ENCODE measurements around the gene P2RX1. TPM values are rescaled to one million over a fixed set of nuclear protein-coding genes. Genes with fewer than 3 reads are reported as not detected.
A peak's percentile ranks its signal among the peaks of the same experiment; 100 is the strongest.
"Not testable (repeated sequence)": the region's sequence is repeated elsewhere in the genome, so short reads cannot be mapped to it uniquely, and the experiment has no call there.

Gene P2RX1
- total RNA-seq, 1 donor from 2014 or later: 0.19 TPM

DNA sequence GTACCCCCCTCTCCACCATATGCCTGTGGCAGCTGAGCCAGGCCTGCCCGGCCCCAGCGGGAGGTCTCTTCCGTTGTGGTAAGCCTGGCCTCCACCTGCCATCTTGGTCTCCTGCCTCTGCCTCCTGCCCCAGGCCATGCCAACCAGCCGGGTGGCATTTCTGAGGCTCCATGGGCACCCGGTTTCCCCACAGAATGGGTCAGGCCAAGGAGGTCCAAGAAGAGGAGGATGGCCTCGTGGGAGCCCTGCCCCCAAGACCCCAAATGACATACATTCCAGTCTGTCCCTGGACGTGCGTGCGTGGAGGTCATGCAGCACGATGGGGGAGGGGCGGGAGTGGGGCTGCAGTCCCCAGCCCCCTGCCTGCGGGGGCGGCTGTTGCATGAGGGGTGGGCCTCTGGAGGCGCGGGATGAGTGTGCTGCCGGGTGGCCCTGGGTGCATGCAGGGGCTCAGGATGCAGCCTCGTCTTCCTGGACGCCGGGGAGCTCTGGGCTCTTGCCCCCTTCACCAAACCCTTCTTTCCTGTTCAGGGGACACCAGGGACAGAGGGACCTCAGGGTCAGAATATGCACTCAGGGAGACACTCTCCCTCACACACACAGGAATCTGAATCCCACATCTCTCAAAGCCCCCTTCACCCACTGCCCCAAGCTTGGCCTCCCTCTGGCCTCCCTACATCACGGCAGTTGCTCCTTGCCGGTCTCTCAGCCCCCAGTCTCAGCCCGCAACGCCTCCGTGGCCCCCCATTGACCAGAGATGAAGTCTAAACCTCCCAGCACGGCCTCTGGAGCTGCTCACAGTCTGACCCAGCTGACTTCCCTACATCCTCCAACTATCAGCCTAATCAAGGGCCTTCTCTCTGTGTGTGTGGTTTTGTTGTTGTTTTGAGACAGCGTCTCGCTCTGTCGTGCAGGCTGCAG, 54.2 kb downstream of the P2RX1 start:
- DNase-seq (ENCODE audit: low spot score, unreplicated experiment): no peak
- no peaks in the 10 kb centered on the region for H3K4me1 Mint-ChIP-seq (ENCODE audit: low read depth)
- H3K9me3 Mint-ChIP-seq (ENCODE audit: low read depth): no peaks in the 10 kb centered on the region
- peaks cover 2% of the 10 kb centered on the region for H3K36me3 Mint-ChIP-seq (ENCODE audit: insufficient read depth)
- H3K27ac Mint-ChIP-seq: no peak overlapping the region
- H3K27me3 Mint-ChIP-seq: no peaks in the 10 kb centered on the region
- TF ChIP-seq, protein P1, sequence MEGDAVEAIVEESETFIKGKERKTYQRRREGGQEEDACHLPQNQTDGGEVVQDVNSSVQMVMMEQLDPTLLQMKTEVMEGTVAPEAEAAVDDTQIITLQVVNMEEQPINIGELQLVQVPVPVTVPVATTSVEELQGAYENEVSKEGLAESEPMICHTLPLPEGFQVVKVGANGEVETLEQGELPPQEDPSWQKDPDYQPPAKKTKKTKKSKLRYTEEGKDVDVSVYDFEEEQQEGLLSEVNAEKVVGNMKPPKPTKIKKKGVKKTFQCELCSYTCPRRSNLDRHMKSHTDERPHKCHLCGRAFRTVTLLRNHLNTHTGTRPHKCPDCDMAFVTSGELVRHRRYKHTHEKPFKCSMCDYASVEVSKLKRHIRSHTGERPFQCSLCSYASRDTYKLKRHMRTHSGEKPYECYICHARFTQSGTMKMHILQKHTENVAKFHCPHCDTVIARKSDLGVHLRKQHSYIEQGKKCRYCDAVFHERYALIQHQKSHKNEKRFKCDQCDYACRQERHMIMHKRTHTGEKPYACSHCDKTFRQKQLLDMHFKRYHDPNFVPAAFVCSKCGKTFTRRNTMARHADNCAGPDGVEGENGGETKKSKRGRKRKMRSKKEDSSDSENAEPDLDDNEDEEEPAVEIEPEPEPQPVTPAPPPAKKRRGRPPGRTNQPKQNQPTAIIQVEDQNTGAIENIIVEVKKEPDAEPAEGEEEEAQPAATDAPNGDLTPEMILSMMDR (IDR thresholded peaks at IDR 0.05; ENCODE audit: unreplicated experiment): no peak
- no peak overlapping the region for H3K4me3 Mint-ChIP-seq (ENCODE audit: low read depth)

DNA sequence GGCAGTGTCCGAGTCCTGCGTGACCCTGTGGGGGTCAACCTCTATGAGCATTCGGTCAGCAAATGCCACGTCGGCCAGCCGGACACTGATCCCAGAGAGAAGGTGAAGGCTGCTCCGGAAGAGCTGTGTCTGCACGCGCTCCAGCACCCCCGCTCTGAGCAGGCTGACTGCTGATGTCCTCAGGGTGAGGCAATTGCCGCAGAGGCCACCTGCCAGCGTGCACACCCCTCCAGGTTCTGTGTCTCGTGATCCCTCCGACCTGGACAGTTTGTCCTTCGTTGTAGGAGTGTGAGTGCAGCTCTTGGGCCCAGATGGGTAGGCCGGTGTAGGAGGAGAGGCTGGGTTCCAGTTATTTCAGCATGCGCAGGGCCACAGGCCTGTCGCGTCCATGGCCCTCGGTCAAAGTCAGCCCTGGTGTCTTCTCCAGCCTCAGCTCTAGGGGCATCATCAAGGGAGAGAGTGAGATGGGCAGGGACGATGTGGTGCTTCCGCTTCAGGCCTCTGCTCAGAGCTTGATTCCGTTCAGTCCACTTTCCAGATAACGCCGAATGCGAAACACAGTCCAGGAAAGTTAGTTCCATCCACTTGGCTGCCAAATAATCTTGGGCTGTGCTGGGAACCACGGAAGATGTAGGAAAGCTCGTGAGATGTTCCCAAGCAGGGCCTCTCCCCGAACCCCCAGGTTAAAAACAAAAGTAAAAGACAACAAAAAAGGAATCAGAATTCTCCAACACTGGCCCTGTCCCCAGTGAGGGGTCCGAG, 55.1 kb downstream of the P2RX1 start:
- Mint-ChIP-seq H3K4me1 (ENCODE audit: low read depth) (no peaks in the 10 kb centered on the region), H3K4me3 (ENCODE audit: low read depth) (no peak overlapping the region), H3K27me3 (no peaks in the 10 kb centered on the region), H3K27ac (no peak overlapping the region), H3K9me3 (ENCODE audit: low read depth) (no peaks in the 10 kb centered on the region), H3K36me3 (ENCODE audit: insufficient read depth) (peaks cover 2% of the 10 kb centered on the region)
- TF ChIP-seq, protein P1 (IDR thresholded peaks at IDR 0.05; ENCODE audit: unreplicated experiment): no peak
- no peak for DNase-seq (ENCODE audit: low spot score, unreplicated experiment)

DNA sequence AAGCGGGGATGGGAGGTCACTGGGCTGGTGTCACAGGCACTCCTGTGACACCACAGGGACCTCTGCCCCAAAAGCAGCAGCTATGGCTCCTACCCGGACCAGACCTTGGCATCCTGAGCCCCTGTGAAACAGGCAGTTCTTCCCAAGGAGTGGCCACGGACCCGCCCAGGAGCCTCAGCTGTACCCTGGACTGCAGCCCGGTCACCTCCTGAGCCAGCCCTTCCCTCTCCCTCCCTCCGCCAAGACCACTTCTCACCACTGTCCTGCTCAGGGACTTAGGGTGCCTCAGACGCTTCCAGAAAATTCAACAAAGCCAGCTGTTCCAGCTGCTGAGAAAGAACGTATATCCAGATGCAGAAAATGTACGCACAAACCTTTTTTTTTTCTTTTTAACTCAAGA, 56.3 kb downstream of the P2RX1 start:
- H3K4me3 Mint-ChIP-seq (ENCODE audit: low read depth): no peak overlapping the region
- TF ChIP-seq, protein P1 (IDR thresholded peaks at IDR 0.05; ENCODE audit: unreplicated experiment): no peak
- no peak for DNase-seq (ENCODE audit: low spot score, unreplicated experiment)

DNA sequence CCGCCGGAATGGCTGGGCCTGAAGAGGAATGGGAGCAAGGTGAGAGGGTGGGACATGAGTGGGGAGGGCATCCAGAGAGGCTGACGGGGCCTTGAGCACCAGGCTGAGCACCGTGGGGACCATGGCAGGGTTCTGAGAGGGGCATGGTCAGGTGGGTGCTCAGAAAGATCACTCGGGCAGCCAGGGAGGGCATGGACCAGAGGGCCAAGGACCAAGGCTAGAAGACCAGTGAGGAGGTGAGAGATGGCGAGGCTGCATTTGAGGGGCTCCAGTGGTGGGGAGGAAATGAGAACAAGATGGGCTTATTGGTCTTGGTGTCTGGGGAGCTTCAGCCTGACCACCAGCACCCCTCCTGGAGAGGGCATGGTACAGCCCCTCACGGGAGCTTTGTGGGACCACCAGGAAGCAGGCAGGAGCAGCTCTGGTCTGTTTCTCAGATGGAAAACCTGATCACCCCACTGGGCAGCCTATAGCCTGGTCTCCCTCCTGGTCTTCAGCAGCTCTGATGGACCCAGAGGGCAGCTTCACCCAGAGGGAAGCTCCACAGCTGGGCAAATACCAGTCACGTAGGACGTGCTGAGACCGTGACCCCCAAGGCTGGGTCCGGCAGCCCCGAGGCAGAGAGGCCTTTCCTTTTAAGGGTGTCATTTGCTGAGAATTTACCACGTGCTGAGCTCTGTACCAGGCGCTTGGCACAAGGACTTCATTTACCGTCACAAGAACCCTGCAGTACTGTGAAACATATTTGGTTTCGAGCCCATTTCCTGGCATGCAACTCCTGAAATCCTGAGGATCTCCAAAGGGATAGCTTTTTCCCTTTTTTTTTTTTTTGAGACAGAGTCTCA, 58.8 kb downstream of the P2RX1 start:
- Mint-ChIP-seq H3K4me3 (ENCODE audit: low read depth) (no peak overlapping the region), H3K27ac (peak overlapping the region; percentile 45), H3K4me1 (ENCODE audit: low read depth) (peaks cover 3% of the 10 kb centered on the region), H3K9me3 (ENCODE audit: low read depth) (peaks cover 4% of the 10 kb centered on the region), H3K36me3 (ENCODE audit: insufficient read depth) (peaks cover 2% of the 10 kb centered on the region), H3K27me3 (no peaks in the 10 kb centered on the region)
- TF ChIP-seq, protein P1 (IDR thresholded peaks at IDR 0.05; ENCODE audit: unreplicated experiment): no peak
- no peak for DNase-seq (ENCODE audit: low spot score, unreplicated experiment)

More for the DNA sequence above, 56.3 kb downstream of the P2RX1 start:
- Mint-ChIP-seq H3K27me3 (no peaks in the 10 kb centered on the region), H3K4me1 (ENCODE audit: low read depth) (peaks cover under 1% of the 10 kb centered on the region), H3K36me3 (ENCODE audit: insufficient read depth) (peaks cover 2% of the 10 kb centered on the region), H3K9me3 (ENCODE audit: low read depth) (peaks cover 1% of the 10 kb centered on the region), H3K27ac (no peak overlapping the region)

DNA sequence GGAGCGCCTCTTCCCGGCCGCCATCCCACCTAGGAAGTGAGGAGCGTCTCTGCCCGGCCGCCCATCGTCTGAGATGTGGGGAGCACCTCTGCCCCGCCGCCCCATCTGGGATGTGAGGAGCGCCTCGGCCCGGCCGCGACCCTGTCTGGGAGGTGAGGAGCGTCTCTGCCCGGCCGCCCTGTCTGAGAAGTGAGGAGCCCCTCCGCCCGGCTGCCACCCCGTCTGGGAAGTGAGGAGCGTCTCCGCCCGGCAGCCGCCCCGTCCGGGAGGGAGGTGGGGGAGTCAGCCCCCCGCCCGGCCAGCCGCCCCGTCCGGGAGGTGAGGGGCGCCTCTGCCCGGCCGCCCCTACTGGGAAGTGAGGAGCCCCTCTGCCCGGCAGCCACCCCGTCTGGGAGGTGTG, 62.1 kb downstream of the P2RX1 start:
- DNase-seq (ENCODE audit: low spot score, unreplicated experiment); H3K4me3 Mint-ChIP-seq (ENCODE audit: low read depth); H3K27ac Mint-ChIP-seq; H3K36me3 Mint-ChIP-seq (ENCODE audit: insufficient read depth); H3K4me1 Mint-ChIP-seq (ENCODE audit: low read depth); H3K9me3 Mint-ChIP-seq (ENCODE audit: low read depth): not testable (repeated sequence)
- H3K27me3 Mint-ChIP-seq: peaks cover 11% of the 10 kb centered on the region

Data from progenitor cell of endocrine pancreas (in vitro differentiated cells).